ENCODE measurements around the gene KRT27. TPM values are rescaled to one million over a fixed set of nuclear protein-coding genes. Genes with fewer than 3 reads are reported as not detected.

The KRT27 gene
- total RNA-seq, 1 donor from 2014 or later: not detected

- no peak for DNase-seq
Measured at GRCh38 chr17:40809721-40810421, 27.5 kb upstream of the KRT27 start.

GRCh38 chr17:40806131-40806530 lies 23.8 kb upstream of the KRT27 start:
- no peak for DNase-seq

- DNase-seq: peak; percentile 37
Measured at GRCh38 chr17:40803617-40804082, 21.3 kb upstream of the KRT27 start.

GRCh38 chr17:40801157-40801556 lies 18.8 kb upstream of the KRT27 start:
- DNase-seq: no peak

GRCh38 chr17:40800381-40800780 lies 18.0 kb upstream of the KRT27 start:
- no peak for DNase-seq

GRCh38 chr17:40799859-40800258 lies 17.5 kb upstream of the KRT27 start, which contains the start of gene KRT28:
Gene KRT28 (minus strand): TSS chr17:40799959. CDS start chr17:40799893, 66 bp downstream.
- DNase-seq: no peak

GRCh38 chr17:40796846-40797245 lies 14.5 kb upstream of the KRT27 start:
- DNase-seq: no peak

GRCh38 chr17:40795019-40795667 lies 12.8 kb upstream of the KRT27 start:
- no peak for DNase-seq

GRCh38 chr17:40794466-40794865 lies 12.1 kb upstream of the KRT27 start:
- DNase-seq: no peak

GRCh38 chr17:40793832-40794231 lies 11.5 kb upstream of the KRT27 start:
- DNase-seq: no peak

- DNase-seq: no peak
Measured at GRCh38 chr17:40791787-40792436, 9.6 kb upstream of the KRT27 start.

GRCh38 chr17:40791111-40791510 lies 8.8 kb upstream of the KRT27 start:
- DNase-seq: no peak

- DNase-seq: no peak
Measured at GRCh38 chr17:40779181-40779909, 3.0 kb downstream of the KRT27 start.

- DNase-seq: no peak
Measured at GRCh38 chr17:40778461-40778860, 3.9 kb downstream of the KRT27 start.

- DNase-seq: no peak
Measured at GRCh38 chr17:40777971-40778370, 4.4 kb downstream of the KRT27 start.

GRCh38 chr17:40777459-40777858 lies 4.9 kb downstream of the KRT27 start:
- DNase-seq: no peak

GRCh38 chr17:40775945-40776344 lies 6.4 kb downstream of the KRT27 start:
- no peak for DNase-seq

GRCh38 chr17:40772101-40772500 lies 10.2 kb downstream of the KRT27 start, which contains the start of gene KRT26:
Gene KRT26 (minus strand): TSS chr17:40772201. CDS start chr17:40772113, 88 bp downstream.
- no peak for DNase-seq

GRCh38 chr17:40765657-40766056 lies 16.7 kb downstream of the KRT27 start:
- no peak for DNase-seq

- DNase-seq: no peak
Measured at GRCh38 chr17:40763752-40764151, 18.6 kb downstream of the KRT27 start.

GRCh38 chr17:40760105-40761016 lies 22.0 kb downstream of the KRT27 start:
- DNase-seq: no peak

Measured in occipital lobe (tissue), 2 donors.